GM19328 (cell line): Measurements from ENCODE around the gene TCL1A.
A peak's percentile ranks its signal among the peaks of the same experiment; 100 is the strongest.
"Not testable (repeated sequence)": the region's sequence is repeated elsewhere in the genome, so short reads cannot be mapped to it uniquely, and the experiment has no call there.

Source experiments
- ATAC-seq: cut with Tn5 transposase; IDR thresholded peaks from one replicate; pipeline ENCODE4 v1.9.1; 2021; ENCODE audit warnings: mild to moderate bottlenecking, moderate library complexity; ENCODE audit not compliant: unreplicated experiment

TCL1A gene, protein sequence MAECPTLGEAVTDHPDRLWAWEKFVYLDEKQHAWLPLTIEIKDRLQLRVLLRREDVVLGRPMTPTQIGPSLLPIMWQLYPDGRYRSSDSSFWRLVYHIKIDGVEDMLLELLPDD

DNA sequence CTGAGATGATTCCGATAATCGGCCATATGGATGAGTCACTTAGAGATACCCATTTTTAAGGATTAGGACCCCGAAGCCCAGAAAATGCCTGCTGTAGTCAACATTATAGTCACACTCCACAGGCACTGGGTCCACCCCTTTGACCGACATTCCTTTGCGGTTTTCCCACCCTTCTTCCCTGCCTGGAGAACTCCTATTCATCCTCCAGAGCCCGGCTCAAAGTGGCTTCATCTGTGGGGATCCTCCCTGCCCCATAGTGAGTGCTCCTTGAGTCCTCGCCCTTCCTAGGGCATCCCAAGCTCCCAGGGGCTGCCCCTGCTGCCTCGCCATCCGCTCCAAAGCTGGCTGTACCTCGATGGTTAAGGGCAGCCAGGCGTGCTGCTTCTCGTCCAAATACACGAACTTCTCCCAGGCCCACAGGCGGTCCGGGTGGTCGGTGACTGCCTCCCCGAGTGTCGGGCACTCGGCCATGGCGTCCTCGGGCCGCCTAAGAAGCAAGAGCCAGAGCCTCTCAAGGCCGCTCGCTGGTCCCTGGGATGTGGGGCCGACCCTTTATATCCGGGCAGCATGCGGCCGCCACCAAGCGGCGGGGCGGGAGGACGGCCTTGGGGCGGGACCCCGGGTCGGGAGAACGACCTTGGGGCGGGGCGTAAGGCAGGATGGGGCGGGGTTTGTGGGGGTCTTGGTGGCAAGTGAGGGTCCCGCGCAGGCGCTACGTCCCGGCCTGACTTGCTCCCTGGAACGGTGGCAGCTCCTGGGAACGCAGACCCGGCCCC is at the start of gene TCL1A:
Gene TCL1A (minus strand): TSS at position 530 of the 776 bp plus-strand sequence. CDS start 59 bp downstream, at position 471.
- ATAC-seq, result peak; percentile 75

- ATAC-seq, result not testable (repeated sequence)
Observed at GRCh38 chr14:95763032-95763431, 49.1 kb upstream of the TCL1A start.

DNA sequence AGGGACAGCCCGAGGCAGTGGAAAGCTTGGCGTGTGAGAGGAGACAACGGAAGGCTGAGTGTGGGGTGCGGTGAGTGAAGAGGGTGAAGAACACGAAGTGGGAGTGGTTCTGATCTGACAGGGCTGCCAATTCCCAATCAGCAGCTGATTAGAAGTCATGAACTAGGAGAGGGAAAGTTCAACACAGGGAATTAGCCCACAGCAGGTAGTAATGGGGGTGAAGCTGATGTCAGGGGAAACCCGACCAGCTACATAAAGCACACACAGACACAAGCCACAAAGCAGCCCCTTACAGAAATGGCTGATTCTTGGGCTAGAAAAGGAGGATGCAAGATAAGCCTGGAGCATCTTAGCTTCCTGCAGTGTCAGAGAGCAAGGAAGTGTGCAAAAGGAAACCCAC is 47.5 kb upstream of the TCL1A start:
- no peak for ATAC-seq

DNA sequence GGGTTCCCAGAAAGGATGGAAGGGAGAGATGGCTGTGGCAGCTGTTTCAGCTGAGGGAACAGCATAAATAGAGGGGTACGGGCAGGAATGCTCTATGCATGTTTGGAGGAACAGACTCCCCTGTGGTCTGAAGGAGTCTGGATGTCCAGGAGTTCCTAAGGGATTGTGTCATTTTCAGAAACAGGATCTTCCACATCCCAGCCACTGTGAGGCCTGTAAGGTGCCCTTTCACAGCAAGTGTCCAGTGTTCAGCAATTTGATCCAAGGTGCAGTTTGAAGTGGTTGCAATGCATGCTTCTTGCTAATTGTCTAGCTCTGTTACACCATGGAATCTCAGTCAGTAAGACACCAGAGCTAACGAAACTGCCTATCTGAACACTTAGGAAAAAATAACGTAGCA is 46.7 kb upstream of the TCL1A start:
- no peak for ATAC-seq

GRCh38 chr14:95759941-95760340 is 46.0 kb upstream of the TCL1A start:
- ATAC-seq, result no peak

DNA sequence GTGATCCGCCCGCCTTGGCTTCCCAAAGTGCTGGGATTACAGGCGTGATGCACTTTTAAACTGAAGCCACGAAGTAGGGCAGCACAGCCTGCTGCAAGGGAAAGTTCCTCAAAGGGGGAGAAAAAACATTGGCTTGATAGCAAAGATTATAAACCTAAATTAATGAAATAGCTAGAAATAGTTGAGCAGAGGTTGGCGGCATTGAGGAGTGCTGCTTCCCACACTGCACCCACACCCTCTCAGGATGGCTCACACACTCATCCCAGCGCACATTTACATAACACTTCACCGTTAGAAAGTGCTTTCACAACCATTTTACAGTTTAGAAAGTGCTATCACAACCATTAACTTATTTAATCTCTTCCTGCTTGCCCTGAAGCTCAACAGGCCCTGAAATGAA is 44.4 kb upstream of the TCL1A start:
- ATAC-seq, result no peak

DNA sequence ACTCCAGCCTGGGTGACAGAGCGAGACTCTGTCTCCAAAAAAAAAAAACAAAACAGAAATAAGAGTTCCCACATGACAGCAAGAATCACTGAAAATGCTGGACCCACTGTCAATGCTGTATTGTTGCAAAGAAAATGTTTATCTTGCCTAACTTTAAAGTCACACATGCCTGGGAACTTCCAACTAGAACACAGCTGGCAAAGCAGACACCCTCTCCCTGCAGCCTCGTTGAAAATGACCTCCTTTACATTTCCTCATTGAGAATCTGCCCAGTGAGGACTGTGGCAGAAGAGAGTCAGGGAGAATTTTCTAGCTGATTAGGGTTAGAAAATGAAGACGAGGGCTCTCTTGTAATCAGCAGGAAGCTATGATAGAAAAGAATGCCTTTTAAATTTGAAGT is 42.8 kb upstream of the TCL1A start:
- no peak for ATAC-seq

- ATAC-seq, result no peak
Observed at GRCh38 chr14:95756127-95756526, 42.2 kb upstream of the TCL1A start.

DNA sequence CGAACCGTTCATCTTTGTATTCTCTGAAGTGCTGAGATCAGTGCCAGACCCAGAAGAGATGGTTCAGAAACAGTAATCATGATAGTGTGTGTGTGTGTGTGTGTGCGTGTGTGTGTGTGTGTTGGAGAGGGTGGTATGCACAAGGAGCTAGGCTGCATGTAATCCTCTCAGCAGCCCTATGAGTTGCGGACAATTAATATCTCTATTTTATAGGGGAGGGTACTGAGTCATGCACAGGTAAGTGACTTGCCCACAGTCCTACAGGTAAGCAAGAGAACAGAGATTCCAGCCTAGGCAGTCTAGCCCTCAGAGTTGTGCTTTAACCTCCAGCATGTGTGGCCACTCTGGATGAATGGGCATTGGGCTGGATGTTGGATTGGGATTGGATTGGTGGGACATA is 27.9 kb upstream of the TCL1A start:
- ATAC-seq, result no peak

- ATAC-seq, result no peak
Observed at GRCh38 chr14:95741038-95741490, 27.1 kb upstream of the TCL1A start.

DNA sequence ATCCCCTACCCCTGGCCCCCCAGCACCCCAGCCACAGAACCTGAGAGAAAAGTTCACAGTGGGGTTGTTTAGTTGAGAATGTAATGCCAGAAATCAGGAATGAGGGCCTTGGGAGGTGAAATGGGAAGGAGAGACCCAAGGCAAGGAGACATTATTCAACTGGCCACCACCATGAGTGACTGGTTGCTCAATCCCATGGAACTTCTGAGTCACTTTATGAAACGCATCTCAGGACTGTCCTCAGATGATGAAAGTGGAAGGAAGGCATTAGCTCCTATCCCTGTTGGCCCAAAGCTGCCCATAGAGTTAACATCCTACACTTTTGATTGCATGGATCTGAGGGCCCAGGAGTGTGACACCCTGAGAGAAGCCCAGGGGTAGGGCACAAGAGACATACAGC is 25.4 kb upstream of the TCL1A start:
- ATAC-seq, result no peak

DNA sequence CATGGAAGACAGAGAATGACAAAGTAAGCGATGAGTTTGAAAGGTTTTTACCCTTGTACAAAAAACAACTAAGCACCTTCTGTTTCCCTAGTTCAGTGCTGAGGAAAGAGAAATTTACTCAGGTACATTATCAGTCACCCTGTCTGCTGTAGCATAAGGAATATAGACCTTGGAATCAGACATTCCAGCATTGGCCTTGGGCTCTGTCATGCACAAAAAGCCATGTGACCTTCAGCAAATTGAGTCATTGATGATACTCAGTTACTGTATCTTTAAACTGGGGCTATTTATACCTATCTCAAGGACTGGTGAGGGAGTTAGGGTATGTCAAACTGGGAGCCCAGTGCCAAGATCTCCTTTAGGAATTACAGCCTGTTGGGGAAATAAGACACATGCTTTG is 19.3 kb upstream of the TCL1A start:
- ATAC-seq, result no peak

DNA sequence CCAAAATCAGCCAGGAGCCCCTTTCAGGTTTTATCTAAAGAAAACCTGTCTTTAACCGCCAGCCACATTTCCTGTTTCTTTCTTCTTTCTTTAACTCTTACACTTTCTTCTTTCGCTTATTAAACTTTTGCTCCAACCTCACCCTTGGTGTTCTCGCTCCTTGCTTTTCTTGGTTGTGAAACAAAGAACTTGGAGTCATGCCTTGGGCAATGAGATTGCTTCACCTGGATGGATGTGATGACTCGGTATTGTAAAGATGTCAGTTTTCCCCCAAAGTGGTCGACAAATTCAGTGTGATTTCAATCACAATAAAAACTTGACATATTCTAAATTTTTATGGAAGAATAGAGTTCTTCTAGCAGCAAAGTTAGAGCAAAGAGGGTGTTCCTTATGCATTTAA is 16.2 kb upstream of the TCL1A start:
- no peak for ATAC-seq

DNA sequence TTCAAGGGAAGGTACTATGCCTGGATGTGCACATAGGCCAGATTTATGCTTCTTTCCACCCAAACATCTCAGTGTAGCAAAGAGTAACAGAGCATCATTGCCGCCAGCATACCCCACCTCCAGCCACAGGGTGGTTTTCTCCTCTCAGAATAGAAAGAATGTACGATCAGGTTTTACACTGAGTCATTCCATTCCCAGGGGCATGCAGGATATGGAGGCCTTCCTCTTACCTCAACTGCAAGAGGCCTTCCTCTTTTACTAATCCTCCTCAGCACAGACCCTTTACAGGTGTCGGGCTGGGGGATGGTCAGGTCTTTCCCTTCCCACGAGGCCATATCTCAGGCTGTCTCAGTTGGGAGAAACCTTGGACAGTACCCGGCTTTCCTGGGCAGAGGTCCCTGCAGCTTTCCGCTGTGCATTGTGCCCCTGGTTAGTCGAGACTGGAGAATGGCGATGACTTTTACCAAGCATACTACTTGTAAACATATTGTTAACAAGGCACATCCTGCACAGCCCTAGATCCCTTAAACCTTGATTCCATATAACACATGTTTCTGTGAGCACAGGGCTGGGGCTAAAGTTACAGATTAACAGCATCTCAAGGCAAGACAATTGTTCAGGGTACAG is 15.6 kb upstream of the TCL1A start:
- ATAC-seq, result not testable (repeated sequence)

DNA sequence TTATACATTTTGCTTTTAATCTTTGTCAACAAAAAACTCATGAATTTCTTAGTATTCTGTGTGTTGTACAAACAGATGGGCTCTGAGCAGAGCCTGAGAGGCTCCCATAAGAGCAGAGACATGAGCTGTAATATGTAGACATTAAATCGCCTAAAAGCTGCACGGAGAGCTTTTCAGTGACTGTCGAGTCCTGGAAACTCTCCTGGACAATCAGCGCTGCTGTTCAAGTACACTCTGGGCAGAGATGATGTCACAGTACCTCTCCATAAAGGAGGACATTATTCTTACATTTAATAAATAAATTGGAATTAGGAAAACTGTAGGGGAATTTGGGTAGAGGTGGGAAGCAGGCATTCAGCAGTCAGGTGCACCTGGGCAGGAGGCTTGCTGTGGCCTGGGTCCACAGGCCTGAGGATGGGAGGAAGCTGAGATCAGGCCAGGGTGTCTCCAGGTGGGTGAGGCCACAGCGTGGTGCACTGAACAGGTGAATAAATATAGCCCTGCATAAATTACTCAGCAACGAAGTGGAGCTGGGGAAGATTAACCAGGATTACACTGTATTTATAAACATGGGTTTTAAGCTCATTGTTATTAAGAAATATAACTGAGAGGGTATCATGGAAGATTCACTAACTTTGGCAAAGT is 13.3 kb upstream of the TCL1A start:
- no peak for ATAC-seq

- peak; percentile 78 for ATAC-seq
Observed at GRCh38 chr14:95725685-95726336, 11.9 kb upstream of the TCL1A start.

DNA sequence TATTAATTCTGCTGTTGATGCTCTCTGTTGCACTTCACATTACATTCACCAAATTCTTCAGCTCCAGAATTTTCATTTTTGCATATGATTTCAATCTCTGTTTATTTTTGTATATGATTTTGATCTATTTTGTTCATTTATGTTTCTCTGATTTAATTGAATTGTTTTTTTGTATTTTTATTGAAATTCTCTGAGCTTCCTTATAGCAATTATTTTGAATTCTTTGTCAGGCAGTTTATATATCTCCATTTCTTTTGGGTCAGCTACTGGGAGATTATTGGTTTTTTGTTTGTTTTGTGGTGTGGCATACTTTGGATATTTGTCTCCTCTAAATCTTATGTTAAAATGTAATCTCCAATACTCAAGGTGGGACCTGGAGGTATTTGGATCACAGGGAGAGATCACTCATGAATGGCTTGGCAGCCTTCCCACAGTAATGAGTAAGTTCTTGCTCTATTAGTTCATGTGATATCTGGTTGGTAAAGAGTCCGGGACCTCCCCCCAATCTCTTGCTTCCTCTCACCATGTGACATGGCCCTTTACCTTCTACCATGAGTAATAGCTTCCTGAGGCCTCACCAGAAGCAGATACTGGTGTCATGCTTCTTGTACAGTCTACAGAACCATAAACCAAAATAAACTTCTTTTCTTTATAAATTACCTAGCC is 8.7 kb upstream of the TCL1A start:
- ATAC-seq, result no peak

- no peak for ATAC-seq
Observed at GRCh38 chr14:95712398-95712797, 1.5 kb downstream of the TCL1A start.

DNA sequence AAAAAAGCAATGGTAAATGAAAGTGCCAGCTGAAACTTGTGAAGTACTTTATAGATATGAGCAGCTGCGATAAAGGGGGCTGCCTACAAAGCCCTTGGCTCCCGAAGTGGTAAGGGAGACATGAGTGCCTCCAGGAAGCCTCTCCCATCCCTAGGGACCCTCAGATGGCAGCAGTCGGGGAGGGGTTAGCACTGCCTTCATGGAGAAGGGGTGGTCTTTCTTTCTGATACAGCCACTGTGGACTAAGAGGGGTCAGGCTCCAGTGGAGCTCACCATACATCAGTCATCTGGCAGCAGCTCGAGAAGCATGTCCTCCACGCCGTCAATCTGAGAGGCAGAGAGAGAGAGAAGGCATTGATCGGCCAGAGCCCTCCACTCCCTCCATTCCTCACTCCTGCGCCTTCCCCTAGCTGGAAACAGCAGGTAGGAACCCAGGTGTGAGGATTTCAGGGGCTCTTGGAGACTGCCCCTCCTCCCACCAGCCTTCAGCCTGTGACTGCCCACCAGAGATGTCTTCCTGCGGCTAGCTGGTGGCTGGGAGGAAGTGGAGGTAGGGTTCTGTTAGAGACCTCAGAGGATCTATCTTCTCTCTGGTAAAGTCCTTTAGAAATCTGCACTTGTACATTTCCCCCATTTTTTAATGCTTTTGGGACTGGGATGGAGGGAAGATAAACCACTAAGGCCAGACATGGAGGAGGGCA is 2.3 kb downstream of the TCL1A start:
- no peak for ATAC-seq

DNA sequence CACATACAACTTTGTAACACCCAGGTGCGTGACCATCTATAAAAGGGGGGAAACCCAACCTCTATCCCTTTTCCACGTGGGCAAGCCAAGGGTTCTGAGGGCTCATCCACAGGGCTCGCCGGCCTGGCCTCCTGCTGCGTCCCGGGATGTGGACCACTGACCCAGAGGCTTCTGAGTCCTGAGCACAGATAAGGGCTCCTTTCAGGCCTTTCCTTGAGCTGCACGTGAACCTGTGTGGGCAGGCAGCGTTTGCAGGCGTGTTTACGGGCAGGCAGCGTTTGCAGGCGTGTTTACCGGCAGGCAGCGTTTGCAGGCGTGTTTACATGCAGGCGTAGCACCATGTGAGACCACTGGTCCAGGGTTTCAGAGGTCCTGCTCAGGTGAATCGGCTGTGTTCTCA is 3.8 kb downstream of the TCL1A start:
- ATAC-seq, result no peak
